Spinal cord (tissue), 10 donors: ENCODE data around the gene TSC22D2. TPM values are rescaled to one million over a fixed set of nuclear protein-coding genes. Genes with fewer than 3 reads are reported as not detected.

ENCODE experiments used
- DNase-seq, 6 donors: peaks; one replicate each; pipeline versions ENCODE4 v3.0.0 to v3.0.0-alpha.2; 2013 to 2015; ENCODE audit warnings: low spot score in 6 of 6, low read depth in 4 of 6
- H3K27ac ChIP-seq: one replicate; pipeline ENCODE4 v1.5.1; 2013; ENCODE audit warnings: low read depth, low read length, control low read depth
- H3K27me3 ChIP-seq: one replicate; pipeline ENCODE4 v1.6.1; 2013; ENCODE audit warnings: low read length; ENCODE audit not compliant: control insufficient read depth, insufficient read depth
- H3K36me3 ChIP-seq: one replicate; pipeline ENCODE4 v1.6.1; 2013; ENCODE audit warnings: low read length; ENCODE audit not compliant: control insufficient read depth, insufficient read depth
- H3K4me1 ChIP-seq: one replicate; pipeline ENCODE4 v1.6.1; 2013; ENCODE audit warnings: low read length; ENCODE audit not compliant: control insufficient read depth, insufficient read depth
- H3K4me3 ChIP-seq: one replicate; pipeline ENCODE4 v1.5.1; 2013; ENCODE audit warnings: low read depth, low read length, control low read depth
- H3K9me3 ChIP-seq: one replicate; pipeline ENCODE4 v1.6.1; 2013; ENCODE audit warnings: low read length; ENCODE audit not compliant: control insufficient read depth, insufficient read depth
- WGBS: methylation state at CpG from one replicate; pipeline ENCODE4 v1.1.5; 2013; ENCODE audit warnings: missing lambda C conversion rate; ENCODE audit not compliant: insufficient coverage; 5-methylcytosine and 5-hydroxymethylcytosine counted together
- polyA plus RNA-seq, 2 donors: library from polyadenylated mRNA; unstranded; fragments of 120-200 nt; gene quantifications; one replicate each; pipeline ENCODE4 v1.2.1, GENCODE V29; 2013; ENCODE audit not compliant: insufficient read length in 2 of 2
- total RNA-seq, 2 donors: library from RNA; depleted of rRNA in 1 of 2; stranded (reverse); fragments of 120-200 nt in 1 of 2; fragments of >200 nt in 1 of 2; gene quantifications; one replicate each; pipeline versions ENCODE4 v1.2.3 to v1.2.4, GENCODE V29; 2013 to 2014
- donor health status: healthy.

Gene TSC22D2
- total and polyA plus RNA-seq, 4 donors: 16.8 to 35.5 (median 34.5) TPM

- no peaks in the 10 kb centered on the region for H3K27me3 ChIP-seq
- H3K4me3 ChIP-seq: no peak overlapping the region
- no peaks in the 10 kb centered on the region for H3K9me3 ChIP-seq
- WGBS: no CpG with 5 or more reads among the region's 3 CpGs
- no peak overlapping the region for H3K27ac ChIP-seq
- no peaks in the 10 kb centered on the region for H3K4me1 ChIP-seq
- DNase-seq: no peak
- no peaks in the 10 kb centered on the region for H3K36me3 ChIP-seq
Measured at GRCh38 chr3:150421799-150422548, 13.9 kb downstream of the TSC22D2 start.

- no peaks in the 10 kb centered on the region for H3K4me1 ChIP-seq
- H3K9me3 ChIP-seq: no peaks in the 10 kb centered on the region
- WGBS: no CpG with 5 or more reads among the region's 4 CpGs
- DNase-seq: no peak
- no peaks in the 10 kb centered on the region for H3K36me3 ChIP-seq
- H3K27me3 ChIP-seq: no peaks in the 10 kb centered on the region
- H3K4me3 ChIP-seq: no peak overlapping the region
- no peak overlapping the region for H3K27ac ChIP-seq
Measured at GRCh38 chr3:150422907-150423306, 14.8 kb downstream of the TSC22D2 start.

GRCh38 chr3:150423761-150424160, 15.7 kb downstream of the TSC22D2 start:
- H3K27me3 ChIP-seq: no peaks in the 10 kb centered on the region

GRCh38 chr3:150426292-150426691, 18.2 kb downstream of the TSC22D2 start:
- Histone ChIP-seq H3K36me3 (no peaks in the 10 kb centered on the region), H3K27ac (no peak overlapping the region), H3K4me3 (no peak overlapping the region), H3K9me3 (no peaks in the 10 kb centered on the region), H3K4me1 (no peaks in the 10 kb centered on the region), H3K27me3 (no peaks in the 10 kb centered on the region)
- no peak for DNase-seq
- WGBS: 100% methylated on average over 1 of the region's 3 CpGs

More at GRCh38 chr3:150423761-150424160, 15.7 kb downstream of the TSC22D2 start:
- Histone ChIP-seq H3K4me1 (no peaks in the 10 kb centered on the region), H3K4me3 (no peak overlapping the region), H3K9me3 (no peaks in the 10 kb centered on the region), H3K27ac (no peak overlapping the region), H3K36me3 (no peaks in the 10 kb centered on the region)
- DNase-seq: peak in 2 of 6 donors; percentile 24 to 60
- WGBS: no CpG with 5 or more reads among the region's 4 CpGs

GRCh38 chr3:150428562-150428961, 20.5 kb downstream of the TSC22D2 start:
- no peaks in the 10 kb centered on the region for H3K27me3 ChIP-seq
- H3K9me3 ChIP-seq: no peaks in the 10 kb centered on the region
- no CpG with 5 or more reads among the region's 1 CpG for WGBS
- H3K27ac ChIP-seq: no peak overlapping the region
- no peak overlapping the region for H3K4me3 ChIP-seq
- DNase-seq: no peak
- no peaks in the 10 kb centered on the region for H3K36me3 ChIP-seq
- no peaks in the 10 kb centered on the region for H3K4me1 ChIP-seq

GRCh38 chr3:150429767-150430671, 21.9 kb downstream of the TSC22D2 start:
- H3K27ac ChIP-seq: no peak overlapping the region
- no peaks in the 10 kb centered on the region for H3K4me1 ChIP-seq
- WGBS: no CpG with 5 or more reads among the region's 2 CpGs
- H3K9me3 ChIP-seq: no peaks in the 10 kb centered on the region
- no peak for DNase-seq
- H3K36me3 ChIP-seq: no peaks in the 10 kb centered on the region
- H3K4me3 ChIP-seq: no peak overlapping the region
- H3K27me3 ChIP-seq: no peaks in the 10 kb centered on the region

GRCh38 chr3:150433347-150433746, 25.2 kb downstream of the TSC22D2 start:
- no peaks in the 10 kb centered on the region for H3K9me3 ChIP-seq
- no peak overlapping the region for H3K27ac ChIP-seq
- no peaks in the 10 kb centered on the region for H3K4me1 ChIP-seq
- no CpG with 5 or more reads among the region's 5 CpGs for WGBS
- no peak overlapping the region for H3K4me3 ChIP-seq
- H3K27me3 ChIP-seq: no peaks in the 10 kb centered on the region
- no peaks in the 10 kb centered on the region for H3K36me3 ChIP-seq
- no peak for DNase-seq

- no peak overlapping the region for H3K4me3 ChIP-seq
- DNase-seq: no peak
- H3K36me3 ChIP-seq: no peaks in the 10 kb centered on the region
- H3K9me3 ChIP-seq: no peaks in the 10 kb centered on the region
- H3K27me3 ChIP-seq: no peaks in the 10 kb centered on the region
- no peaks in the 10 kb centered on the region for H3K4me1 ChIP-seq
- 85% methylated on average over 3 of the region's 4 CpGs for WGBS
- no peak overlapping the region for H3K27ac ChIP-seq
Measured at GRCh38 chr3:150434234-150434633, 26.1 kb downstream of the TSC22D2 start.

- Histone ChIP-seq H3K27me3 (no peaks in the 10 kb centered on the region), H3K36me3 (no peaks in the 10 kb centered on the region), H3K4me3 (no peak overlapping the region), H3K27ac (no peak overlapping the region), H3K9me3 (no peaks in the 10 kb centered on the region), H3K4me1 (no peaks in the 10 kb centered on the region)
- no CpG with 5 or more reads among the region's 5 CpGs for WGBS
- DNase-seq: peak in 1 of 6 donors; percentile 7
Measured at GRCh38 chr3:150436161-150436560, 28.1 kb downstream of the TSC22D2 start.
